ENCODE results near the gene TBPL1.

DNA sequence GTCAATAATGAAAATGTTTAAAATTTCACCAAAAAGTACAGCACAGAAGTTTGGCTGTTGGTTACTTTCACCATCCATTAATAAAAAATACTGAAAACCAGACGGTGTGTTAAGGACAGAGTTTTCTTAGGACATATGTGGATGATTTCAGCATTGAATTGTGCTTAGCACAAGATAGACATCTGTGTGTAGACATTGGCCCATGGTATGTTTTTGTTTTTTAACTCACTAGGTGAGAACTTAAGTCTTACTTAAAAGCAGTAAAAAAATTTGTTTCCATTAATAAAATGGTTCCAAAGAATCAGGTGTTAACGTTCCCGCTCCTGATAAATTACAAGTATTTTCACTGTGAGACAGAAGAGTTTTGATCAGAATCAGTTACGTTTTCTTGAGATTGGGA is 4.2 kb downstream of the TBPL1 start:
- TF ChIP-seq POLR2A (IDR thresholded peaks at IDR 0.05) = no peak
- TF ChIP-seq, protein P1, sequence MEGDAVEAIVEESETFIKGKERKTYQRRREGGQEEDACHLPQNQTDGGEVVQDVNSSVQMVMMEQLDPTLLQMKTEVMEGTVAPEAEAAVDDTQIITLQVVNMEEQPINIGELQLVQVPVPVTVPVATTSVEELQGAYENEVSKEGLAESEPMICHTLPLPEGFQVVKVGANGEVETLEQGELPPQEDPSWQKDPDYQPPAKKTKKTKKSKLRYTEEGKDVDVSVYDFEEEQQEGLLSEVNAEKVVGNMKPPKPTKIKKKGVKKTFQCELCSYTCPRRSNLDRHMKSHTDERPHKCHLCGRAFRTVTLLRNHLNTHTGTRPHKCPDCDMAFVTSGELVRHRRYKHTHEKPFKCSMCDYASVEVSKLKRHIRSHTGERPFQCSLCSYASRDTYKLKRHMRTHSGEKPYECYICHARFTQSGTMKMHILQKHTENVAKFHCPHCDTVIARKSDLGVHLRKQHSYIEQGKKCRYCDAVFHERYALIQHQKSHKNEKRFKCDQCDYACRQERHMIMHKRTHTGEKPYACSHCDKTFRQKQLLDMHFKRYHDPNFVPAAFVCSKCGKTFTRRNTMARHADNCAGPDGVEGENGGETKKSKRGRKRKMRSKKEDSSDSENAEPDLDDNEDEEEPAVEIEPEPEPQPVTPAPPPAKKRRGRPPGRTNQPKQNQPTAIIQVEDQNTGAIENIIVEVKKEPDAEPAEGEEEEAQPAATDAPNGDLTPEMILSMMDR (IDR thresholded peaks at IDR 0.05) = no peak

All from adrenal gland (tissue), 5 donors.